Head of caudate nucleus (tissue), 42 donors: ENCODE results near the gene ITGA1.

Experiments
- DNase-seq, 42 donors: peaks; one replicate each; pipeline versions ENCODE4 v3.0.0 to v3.0.0-alpha.2; 2020 to 2021; ENCODE audit warnings: mixed read lengths in 7 of 42
- intact Hi-C: fragments of 100-400 bp; cut with DNase I; formaldehyde crosslinking; loops from one replicate; pipeline ENCODE4 v1.15.0; 2022

ITGA1 gene

DNA sequence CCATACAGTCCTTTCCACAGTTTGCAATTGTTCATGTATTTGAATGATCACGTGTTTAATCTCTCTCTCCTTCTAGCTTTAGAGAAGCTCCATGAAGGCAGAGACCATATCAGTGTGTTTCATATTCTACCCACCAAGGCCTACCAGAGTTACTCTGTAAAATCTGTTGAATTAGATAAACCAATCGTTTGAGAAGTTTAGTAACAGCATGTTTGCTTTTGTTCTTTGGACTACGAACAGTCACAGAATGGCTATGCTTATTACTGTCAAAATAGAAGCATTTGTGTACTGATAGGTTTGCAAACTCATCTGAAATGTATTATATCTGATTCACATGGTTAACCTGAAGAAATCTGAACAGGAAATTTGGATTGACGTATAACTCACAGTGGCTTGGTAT lies 93.8 kb downstream of the ITGA1 start:
- intact Hi-C loops: no loop called here
- no peak for DNase-seq

DNA sequence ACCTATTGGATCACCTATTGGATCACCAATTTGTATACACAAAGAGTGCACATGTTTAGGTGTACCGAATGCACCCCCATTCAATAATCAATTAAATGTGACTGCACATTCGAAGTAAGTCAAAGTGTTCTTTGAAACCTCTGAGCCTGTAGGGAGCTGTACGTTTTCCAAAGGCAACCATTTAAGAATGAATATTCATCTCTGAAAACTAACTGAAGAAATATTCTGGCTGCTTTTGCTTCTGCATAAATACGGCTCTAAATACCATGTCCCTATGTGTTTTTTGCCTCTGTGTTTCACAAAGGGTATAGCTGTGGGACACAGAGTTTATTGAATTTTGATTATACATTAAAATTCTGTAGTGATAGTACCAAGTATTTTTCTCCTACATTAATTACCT lies 95.4 kb downstream of the ITGA1 start:
- intact Hi-C loops: no loop called here
- DNase-seq: no peak

GRCh38 chr5:52884453-52884852 lies 96.7 kb downstream of the ITGA1 start:
- intact Hi-C loops: no loop called here
- no peak for DNase-seq

DNA sequence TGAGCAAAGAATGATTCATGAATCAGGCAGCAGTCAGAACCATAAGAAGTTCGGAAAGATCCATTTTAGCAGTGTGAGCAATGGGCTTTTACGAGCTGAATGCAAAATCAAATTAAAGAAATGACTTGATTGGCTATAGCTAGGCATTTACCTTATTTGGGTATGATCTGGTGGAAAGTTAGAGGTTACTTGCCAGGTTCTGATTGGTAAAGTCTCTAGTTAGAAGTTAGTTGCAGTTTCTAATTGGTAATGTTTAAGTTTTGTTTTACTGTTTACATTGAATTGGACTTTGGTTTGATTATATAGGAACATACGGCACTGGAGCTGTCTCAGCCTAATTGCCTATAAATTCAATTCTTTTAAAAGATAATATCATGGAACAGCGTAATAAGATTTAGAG lies 97.9 kb downstream of the ITGA1 start:
- no peak for DNase-seq
- intact Hi-C loops: no loop called here

GRCh38 chr5:52886206-52886605 lies 98.5 kb downstream of the ITGA1 start:
- DNase-seq: no peak
- intact Hi-C loops: no loop called here

- no peak for DNase-seq
- intact Hi-C loops: no loop called here
Observed at GRCh38 chr5:52887066-52887465, 99.3 kb downstream of the ITGA1 start.

DNA sequence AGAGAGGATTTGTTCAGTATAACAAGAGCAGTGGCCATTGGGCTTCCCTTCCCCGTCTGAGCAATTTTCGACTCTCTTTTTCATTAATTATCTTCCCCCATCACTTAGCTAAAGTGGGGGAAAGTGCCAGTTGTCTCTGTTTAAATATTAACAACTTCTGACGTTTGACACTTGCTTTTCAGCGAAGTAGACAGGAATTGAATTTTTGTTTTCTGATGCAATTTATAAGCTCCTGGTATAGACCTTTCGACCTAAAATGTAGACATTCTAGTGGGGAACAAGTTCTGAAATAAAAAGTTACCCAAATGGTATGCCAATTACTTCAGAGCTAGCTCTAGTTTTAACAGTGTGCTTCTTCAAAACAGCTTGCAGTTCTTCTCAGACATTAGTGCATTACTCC lies 100.6 kb downstream of the ITGA1 start:
- intact Hi-C loops: no loop called here
- no peak for DNase-seq

GRCh38 chr5:52892242-52892878 lies 104.6 kb downstream of the ITGA1 start:
- no peak for DNase-seq
- intact Hi-C loops: no loop called here

DNA sequence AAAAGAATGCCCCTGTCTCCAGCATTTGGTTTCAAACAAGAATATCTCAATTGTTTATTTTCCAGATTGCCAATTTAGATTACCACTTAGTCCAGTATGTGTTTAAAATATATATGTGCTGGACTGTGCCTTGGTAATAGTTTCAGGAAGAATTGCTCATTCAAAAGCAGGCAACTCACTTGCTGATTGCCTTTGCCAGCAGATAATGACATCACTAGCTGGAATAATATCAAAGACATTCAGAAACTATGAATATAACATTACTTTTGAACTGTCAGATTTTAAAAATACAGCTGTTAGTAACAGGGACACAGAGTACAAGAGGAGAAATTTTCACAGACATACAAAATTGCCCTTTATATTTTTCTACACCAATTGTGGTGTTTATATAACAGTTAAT lies 105.4 kb downstream of the ITGA1 start:
- DNase-seq: no peak
- intact Hi-C loops: no loop called here

GRCh38 chr5:52893863-52894262 lies 106.1 kb downstream of the ITGA1 start:
- DNase-seq: peak in 5 of 42 donors; percentile 6 to 36 (median 23)
- intact Hi-C loops: no loop called here

DNA sequence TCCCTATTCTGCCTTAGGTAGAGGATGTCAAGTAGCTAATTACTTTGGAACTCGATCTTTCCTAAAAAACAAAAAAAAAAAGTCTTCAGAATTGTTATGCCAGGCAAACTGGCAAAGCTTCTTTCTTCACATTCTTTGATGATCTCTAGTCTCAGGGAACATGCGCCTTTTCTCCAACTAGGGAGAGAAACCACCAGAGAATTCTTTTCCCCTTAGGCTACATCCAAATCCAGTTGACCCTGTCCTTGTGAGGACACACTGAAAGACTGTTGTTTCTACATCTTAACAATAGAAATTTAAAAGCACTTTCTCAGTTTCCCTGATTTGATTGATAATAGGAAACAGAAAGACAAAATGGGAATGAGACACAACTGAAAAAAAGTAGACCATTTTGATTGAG lies 106.7 kb downstream of the ITGA1 start:
- no peak for DNase-seq
- intact Hi-C loops: no loop called here

DNA sequence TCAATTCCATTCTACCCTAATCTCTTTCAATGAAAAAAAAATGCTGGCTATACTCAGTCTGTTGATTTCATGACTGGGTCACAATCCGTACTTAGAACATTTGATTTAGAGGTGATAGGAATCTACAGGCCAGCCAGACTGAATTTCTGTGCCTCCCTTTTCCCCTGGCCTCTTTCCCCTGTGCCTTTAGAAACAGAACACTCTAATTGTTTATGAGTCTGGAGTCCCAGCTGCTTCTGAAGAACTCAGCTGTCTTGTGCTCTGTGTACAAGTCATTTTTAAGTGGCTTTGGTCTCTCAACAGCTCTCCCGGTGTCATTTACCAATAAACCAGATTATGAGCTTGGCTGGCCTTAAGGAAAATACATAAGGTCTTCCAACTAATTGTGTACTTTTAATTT lies 107.4 kb downstream of the ITGA1 start:
- intact Hi-C loops: no loop called here
- DNase-seq: no peak

DNA sequence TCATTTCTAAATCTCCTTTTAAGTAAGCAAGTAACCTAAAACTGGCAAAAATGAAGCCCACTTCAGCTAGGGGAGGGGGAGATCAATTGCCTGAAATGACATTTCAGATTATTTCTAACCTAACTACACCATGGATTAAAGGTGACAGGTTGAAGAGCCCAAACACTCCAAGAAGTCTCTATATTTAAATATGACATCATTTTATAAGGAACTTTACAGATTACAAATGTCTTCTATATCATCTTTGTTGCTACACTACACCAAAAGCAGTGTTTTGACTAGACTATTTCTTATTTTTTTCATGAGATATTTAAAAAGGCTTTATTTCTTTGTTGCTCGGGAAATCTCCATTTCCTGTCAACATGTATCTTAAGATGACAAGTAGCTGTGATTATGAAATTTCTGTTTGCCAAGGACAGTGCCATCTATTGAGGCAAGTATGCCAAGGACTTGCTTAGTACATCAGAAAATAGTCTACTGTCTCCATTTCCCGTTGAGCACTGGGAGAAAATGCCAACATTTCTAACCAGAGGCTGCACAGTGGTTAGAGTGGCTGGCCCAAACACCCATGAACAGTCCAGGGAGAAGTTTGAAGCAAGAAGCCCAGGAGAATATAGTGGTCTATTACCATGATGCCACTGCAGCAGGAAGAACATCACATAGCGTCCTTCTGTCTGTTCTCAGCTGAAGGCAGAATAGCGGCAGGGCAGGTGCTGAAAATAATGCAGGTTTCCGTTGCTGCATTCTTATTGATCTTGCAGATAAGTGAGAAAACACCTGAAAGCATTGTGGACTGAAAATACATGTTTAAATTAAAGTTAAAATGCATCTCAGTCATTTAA lies 108.1 kb downstream of the ITGA1 start:
- no peak for DNase-seq
- intact Hi-C loops: no loop called here

GRCh38 chr5:52896534-52897237 lies 109.0 kb downstream of the ITGA1 start:
- DNase-seq: no peak
- intact Hi-C loops: no loop called here

GRCh38 chr5:52897238-52897614 lies 109.5 kb downstream of the ITGA1 start:
- DNase-seq: no peak
- intact Hi-C loops: no loop called here

DNA sequence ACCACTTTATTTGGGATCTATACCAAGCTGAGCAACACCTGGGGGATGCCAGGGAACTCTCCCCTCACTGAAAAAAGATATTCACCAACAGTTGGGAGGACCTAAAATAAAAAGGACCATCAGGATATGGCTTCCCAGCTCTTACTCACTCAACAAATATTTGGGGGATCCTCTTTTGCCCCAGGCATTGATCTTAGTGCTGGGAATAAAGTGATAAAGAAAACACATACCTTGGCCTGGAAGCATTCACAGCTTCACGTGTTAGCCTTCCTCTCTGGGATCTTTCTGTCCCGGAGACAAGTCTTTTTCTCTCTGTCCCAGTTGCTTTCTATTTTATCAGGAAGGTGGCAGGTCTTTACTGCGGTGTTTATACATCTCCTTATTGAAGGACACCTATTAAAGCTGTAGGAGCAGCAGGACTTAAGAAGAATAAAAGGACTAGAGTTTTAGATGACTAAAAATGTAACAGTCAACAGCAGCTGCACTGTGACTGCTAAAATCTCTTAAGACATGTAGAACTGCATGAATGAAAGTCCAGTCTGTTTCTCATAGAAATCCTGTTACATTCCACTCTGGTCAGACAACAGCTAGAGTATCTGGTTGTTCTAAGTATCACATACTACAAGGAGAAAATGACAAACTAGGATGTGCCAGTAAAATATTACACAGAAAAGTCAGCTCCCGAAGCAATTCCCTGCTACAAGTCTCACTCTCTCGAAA lies 111.4 kb downstream of the ITGA1 start:
- intact Hi-C loops: no loop called here
- no peak for DNase-seq

DNA sequence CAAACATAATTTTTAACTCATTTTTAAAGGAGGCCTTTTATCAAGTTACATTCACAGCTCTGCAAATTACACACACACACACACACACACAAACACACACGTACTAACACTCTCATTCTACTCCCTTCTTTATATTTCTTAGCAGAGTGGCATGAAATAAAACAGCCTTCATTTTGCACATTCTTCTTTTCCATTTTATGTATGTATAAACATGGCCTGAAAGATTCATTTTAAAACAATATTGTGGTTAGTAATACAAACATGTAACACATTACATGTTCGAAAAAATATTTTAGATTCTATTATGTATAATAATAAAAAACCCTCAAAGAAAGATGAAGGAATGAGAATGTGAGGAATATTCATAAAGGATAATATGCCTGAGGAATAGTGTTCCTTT lies 115.4 kb downstream of the ITGA1 start:
- intact Hi-C loops: no loop called here
- no peak for DNase-seq

DNA sequence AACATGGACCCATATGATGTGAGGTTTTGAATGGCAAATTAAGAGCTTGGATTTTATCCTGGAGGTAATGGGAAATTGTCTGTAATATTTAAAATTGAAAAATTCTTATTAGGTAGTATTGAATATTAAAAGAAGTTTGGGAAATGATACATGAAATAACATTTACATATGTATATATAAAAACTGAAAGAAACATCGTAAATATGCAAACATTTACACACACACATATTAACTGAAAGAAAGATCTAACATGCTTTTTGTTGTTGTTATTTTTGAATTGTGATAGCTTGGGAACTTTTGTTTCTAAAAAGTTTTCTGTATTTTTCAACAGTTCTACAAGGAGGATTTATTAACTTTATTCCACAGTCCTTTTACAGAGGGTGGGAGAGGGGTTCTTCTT lies 118.6 kb downstream of the ITGA1 start:
- DNase-seq: no peak
- intact Hi-C loops: no loop called here

GRCh38 chr5:52906845-52907244 lies 119.1 kb downstream of the ITGA1 start:
- intact Hi-C loops: no loop called here
- DNase-seq: no peak

DNA sequence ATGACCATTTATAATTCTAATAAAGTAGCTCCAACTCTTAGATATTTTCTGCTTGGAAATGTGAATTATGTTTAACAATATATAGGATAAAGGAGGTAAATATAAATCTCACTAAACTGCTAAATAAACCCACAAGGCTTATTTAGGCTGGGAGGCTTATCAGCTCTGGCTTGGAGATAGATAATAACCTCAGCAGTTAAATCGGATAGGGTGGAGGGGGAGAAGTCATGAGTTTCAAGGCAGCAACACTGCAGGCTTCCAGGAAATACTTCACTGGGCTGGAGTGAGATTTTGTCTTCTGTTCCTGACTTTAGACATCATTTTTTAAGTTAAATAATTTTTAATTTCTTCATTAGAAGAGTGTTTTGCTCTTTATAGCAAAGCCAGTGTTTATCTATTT lies 121.5 kb downstream of the ITGA1 start:
- DNase-seq: no peak
- intact Hi-C loops: no loop called here
